Measurements from ENCODE around the gene ADD2.

GRCh38 chr2:70707706-70708105 is 60.3 kb downstream of the ADD2 start:
- TF ChIP-seq CTCF (IDR thresholded peaks at IDR 0.05; ENCODE audit: low read depth, low read length, poor library complexity, severe bottlenecking) (no peak), EZH2phosphoT487 (IDR thresholded peaks at IDR 0.05; ENCODE audit: borderline replicate concordance, low read length) (no peak)

Data from DOHH2 (cell line).